Right atrium auricular region (tissue), 2 donors: ENCODE results near the gene UBAC2. TPM values are rescaled to one million over a fixed set of nuclear protein-coding genes. Genes with fewer than 3 reads are reported as not detected.

ENCODE experiments used
- DNase-seq: peaks from one replicate; pipeline ENCODE4 v3.0.0-alpha.2; 2019; ENCODE audit warnings: low spot score
- H3K27ac ChIP-seq, 2 donors: fragments of 200-600 bp; sonication (generic); 1 replicate in 1 of 2; 2 replicates in 1 of 2; pipeline ENCODE4 v1.5.1; 2016 to 2019
- H3K27me3 ChIP-seq, 2 donors: fragments of 200-600 bp; sonication (generic); one replicate each; pipeline versions ENCODE4 v1.5.1 to v1.6.0; 2017 to 2019
- H3K36me3 ChIP-seq: fragments of 200-600 bp; sonication (generic); one replicate; pipeline ENCODE4 v1.5.1; 2016
- H3K4me1 ChIP-seq, 2 donors: fragments of 200-600 bp; sonication (generic); one replicate each; pipeline versions ENCODE4 v1.5.1 to v1.6.0; 2017 to 2019
- H3K4me3 ChIP-seq, 2 donors: fragments of 200-600 bp; sonication (generic); 1 replicate in 1 of 2; 2 replicates in 1 of 2; pipeline ENCODE4 v1.5.1; 2017 to 2019; ENCODE audit warnings: mild to moderate bottlenecking in 1 of 2, moderate library complexity in 1 of 2
- H3K9me3 ChIP-seq, 2 donors: fragments of 200-600 bp; sonication (generic); one replicate each; pipeline ENCODE4 v1.5.1; 2019
- CTCF ChIP-seq, 2 donors: fragments of 200-600 bp; sonication (generic); IDR thresholded peaks; one replicate each; pipeline ENCODE4 v1.5.1; 2019; ENCODE audit warnings: antibody characterized with exemption in 2 of 2
- total RNA-seq, 2 donors: library from RNA; depleted of rRNA; stranded (reverse); fragments of >200 nt; gene quantifications; one replicate each; pipeline ENCODE4 v1.1.0, GENCODE V29; 2016

UBAC2 gene
- total RNA-seq, 2 donors from 2014 or later: 47.5 to 50.7 TPM

GRCh38 chr13:99399623-99399974 is 198.9 kb downstream of the UBAC2 start:
- Histone ChIP-seq H3K36me3 (no peaks in the 10 kb centered on the region), H3K4me3 (no peak overlapping the region), H3K27me3 (no peaks in the 10 kb centered on the region), H3K27ac (no peak overlapping the region), H3K9me3 (no peaks in the 10 kb centered on the region), H3K4me1 (no peaks in the 10 kb centered on the region)
- DNase-seq: no peak
- no peak for TF ChIP-seq CTCF (IDR thresholded peaks at IDR 0.05)

GRCh38 chr13:99403458-99403971 is 202.9 kb downstream of the UBAC2 start:
- H3K9me3 ChIP-seq: no peaks in the 10 kb centered on the region
- no peak overlapping the region for H3K27ac ChIP-seq
- H3K4me1 ChIP-seq: no peaks in the 10 kb centered on the region
- H3K36me3 ChIP-seq: no peaks in the 10 kb centered on the region
- TF ChIP-seq CTCF (IDR thresholded peaks at IDR 0.05): no peak
- DNase-seq: no peak
- H3K27me3 ChIP-seq: no peaks in the 10 kb centered on the region
- no peak overlapping the region for H3K4me3 ChIP-seq

GRCh38 chr13:99404005-99404755 is 203.5 kb downstream of the UBAC2 start:
- H3K9me3 ChIP-seq: no peaks in the 10 kb centered on the region
- no peaks in the 10 kb centered on the region for H3K27me3 ChIP-seq
- DNase-seq: no peak
- no peaks in the 10 kb centered on the region for H3K4me1 ChIP-seq
- H3K4me3 ChIP-seq: no peak overlapping the region
- no peak overlapping the region for H3K27ac ChIP-seq
- TF ChIP-seq CTCF (IDR thresholded peaks at IDR 0.05): no peak
- H3K36me3 ChIP-seq: no peaks in the 10 kb centered on the region

GRCh38 chr13:99405966-99406365 is 205.3 kb downstream of the UBAC2 start:
- H3K27ac ChIP-seq: no peak overlapping the region
- H3K4me3 ChIP-seq: no peak overlapping the region
- DNase-seq: no peak
- H3K36me3 ChIP-seq: no peaks in the 10 kb centered on the region
- no peaks in the 10 kb centered on the region for H3K9me3 ChIP-seq
- TF ChIP-seq CTCF (IDR thresholded peaks at IDR 0.05): no peak
- no peaks in the 10 kb centered on the region for H3K4me1 ChIP-seq
- no peaks in the 10 kb centered on the region for H3K27me3 ChIP-seq

GRCh38 chr13:99406799-99407201 is 206.1 kb downstream of the UBAC2 start:
- Histone ChIP-seq H3K4me3 (no peak overlapping the region), H3K4me1 (no peaks in the 10 kb centered on the region), H3K9me3 (peaks cover 0 to under 1% of the 10 kb centered on the region in 2 donors), H3K36me3 (no peaks in the 10 kb centered on the region), H3K27me3 (no peaks in the 10 kb centered on the region), H3K27ac (peak overlapping the region in 1 of 2 donors; percentile 18)
- DNase-seq: no peak
- no peak for TF ChIP-seq CTCF (IDR thresholded peaks at IDR 0.05)
